NCI-H748 (cell line): ENCODE data around the gene ETV7.

ENCODE experiments used
- DNase-seq: peaks from one replicate; lab custom pipeline; 2025; ENCODE audit not compliant: unreplicated experiment; lab: John Stamatoyannopoulos, UW

The ETV7 gene

DNA sequence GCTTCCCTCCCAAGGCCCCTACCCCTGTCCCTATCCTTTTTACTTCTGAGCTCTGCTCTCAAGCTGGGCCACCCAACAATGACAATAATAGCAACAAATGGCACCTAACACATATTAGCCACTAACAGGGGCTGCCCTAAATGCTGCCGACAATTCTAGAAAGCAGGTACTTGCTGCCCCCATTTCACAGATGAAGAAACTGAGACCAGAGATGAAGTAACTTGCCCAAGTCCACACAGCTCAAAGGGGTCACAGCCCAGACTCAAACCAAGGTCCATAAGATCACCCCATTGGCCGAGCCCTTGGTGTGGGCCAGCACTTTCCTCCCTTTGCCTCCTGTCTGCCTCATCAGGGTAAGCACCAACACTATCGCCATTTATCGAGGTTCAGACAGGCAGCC, 62.8 kb downstream of the ETV7 start:
- DNase-seq = no peak

DNA sequence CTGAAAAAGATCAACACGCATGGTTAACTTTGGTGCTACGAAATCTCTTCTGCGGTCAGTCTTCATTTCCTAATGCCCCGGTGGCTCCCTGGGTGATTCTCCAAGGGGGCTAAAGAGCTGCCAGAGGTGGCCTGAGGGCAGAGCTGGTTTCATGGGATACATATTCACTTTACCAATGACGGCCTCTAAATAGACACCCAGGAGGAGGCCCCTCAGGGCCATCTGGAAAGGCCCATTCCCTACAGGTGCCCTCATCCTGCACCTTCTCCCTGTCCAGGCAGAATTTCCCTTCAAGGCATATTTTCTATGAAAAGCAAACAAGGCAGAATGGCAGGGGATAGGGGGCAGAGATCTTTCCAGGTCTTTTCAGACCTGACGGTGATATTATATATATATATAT, 63.3 kb downstream of the ETV7 start:
- no peak for DNase-seq

DNA sequence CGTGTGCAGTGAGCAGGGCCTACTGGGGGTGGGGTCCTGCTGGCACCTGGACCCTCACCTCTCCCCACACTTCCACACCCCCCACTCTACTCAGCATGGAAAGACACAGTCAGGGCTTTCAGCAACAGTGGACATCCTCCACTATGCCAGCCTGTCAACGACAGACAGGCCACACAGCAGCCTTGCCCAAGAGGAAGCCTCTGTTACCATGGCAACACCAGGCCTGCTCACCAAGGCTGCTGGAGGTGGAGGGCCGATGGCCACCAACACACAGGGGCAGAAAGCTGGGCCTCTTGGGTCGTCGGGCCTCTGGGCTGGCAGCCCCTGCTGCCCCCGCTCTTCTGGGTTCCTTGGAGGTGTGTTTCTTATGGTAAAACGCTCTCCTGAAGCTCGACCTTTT, 64.4 kb downstream of the ETV7 start:
- DNase-seq = peak; percentile 85

DNA sequence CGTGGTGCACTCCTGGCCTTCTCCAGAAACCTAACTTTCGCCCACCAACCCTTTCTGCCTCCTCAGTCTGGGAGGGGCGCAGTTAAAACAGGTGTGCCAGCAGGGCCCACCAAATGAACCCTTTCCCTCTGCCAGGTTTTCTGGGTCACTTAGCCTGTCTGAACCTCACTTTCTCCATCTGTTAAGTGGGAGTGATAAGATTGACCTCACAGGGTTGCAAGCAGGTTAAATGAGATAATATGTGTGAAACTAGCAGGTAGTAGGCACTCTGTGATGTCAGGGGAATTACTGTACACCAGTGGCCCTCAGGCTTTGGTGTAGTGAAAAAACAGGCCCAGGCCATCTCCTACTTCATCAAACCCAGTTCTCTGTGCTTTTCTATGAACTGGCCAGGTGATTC, 64.9 kb downstream of the ETV7 start:
- DNase-seq = no peak

DNA sequence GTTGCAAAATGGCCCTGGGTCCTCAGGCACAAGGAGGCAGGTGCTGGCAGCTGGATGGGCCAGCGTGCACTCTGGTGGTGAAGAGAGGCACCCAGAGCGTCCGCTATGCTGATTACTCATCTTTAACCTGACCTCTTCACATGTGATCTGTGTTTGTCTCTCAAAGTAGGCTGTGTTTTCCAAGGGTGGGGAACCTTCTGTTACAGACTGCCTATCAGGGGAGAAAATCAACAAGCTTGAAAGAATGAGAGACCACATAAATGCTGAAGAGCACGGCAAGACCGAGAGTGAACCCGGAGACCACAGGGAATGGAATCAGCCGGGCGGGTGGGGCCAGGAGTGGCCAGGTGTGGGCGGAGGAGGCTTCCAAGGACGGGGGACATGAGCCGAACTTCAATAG, 67.0 kb downstream of the ETV7 start:
- DNase-seq = peak; percentile 94

DNA sequence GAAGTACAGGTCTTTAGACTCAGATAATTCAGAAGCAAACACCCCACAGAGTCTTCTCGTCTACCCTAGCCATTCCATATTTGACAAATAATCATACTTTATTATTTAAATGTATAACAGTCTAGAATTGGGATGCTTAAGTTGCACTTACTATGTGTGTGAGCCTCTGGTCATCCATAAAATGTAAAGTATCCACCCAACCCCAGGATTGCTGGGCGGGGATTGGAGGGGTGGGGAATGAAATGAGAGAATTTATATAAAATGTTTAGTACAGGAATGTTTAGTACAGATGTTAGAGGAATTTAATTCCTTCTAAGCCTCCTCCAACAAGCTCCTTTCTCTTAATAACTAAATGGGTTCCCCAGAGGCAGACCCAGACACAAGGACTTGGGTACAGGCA, 67.6 kb downstream of the ETV7 start:
- no peak for DNase-seq

DNA sequence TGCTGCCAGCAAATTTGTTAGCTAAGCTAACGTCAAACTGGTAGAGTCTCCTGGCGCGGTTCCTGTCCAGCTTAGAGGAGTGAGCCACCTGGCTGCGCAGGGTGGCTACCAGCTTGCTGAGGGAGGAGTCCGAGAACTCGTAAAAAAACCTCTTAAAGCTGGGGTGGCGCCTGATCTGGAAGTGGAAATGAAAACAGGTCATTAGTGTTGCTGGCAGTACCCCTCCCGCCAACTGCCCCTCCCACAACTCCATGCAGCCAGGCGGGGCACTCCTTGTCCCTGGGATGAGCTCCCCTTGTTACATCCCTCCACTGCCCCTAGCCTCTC, 68.1 kb downstream of the ETV7 start:
- peak; percentile 99 for DNase-seq

DNA sequence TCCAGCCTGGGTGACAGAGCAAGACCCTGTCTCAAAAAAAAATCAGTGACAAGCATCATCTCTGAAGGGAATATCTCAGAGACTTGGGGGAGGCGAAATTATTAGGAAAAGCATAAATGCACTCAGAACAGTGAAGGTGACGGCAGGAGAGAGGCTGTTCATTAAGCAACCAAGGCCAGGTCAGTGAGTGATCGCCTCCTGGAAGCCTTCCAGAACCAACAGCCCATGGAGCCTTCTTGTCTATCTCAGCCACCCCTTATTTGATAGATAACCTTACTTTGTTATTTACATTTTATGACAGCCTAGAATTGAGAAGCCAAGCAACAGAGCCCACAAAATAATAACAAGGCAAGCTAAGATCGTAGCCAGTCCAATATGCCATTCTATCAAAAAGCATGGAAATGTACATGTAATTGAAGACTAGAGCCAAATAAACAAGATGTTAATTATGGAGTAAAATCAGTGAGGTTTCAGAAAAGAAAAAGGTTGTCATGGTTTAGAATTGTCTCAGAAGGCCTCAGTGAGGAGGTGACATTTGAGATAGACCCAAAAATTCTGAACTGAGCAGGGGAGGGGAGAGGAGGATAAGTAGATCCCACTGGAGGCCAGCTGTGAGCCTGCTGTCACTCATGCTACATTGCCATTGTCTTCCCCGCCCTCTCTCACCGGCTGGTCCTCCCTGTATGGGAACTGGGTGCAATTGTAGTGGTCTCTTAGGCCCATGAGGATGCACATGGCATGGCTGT, 68.6 kb downstream of the ETV7 start:
- DNase-seq = peak; percentile 33

DNA sequence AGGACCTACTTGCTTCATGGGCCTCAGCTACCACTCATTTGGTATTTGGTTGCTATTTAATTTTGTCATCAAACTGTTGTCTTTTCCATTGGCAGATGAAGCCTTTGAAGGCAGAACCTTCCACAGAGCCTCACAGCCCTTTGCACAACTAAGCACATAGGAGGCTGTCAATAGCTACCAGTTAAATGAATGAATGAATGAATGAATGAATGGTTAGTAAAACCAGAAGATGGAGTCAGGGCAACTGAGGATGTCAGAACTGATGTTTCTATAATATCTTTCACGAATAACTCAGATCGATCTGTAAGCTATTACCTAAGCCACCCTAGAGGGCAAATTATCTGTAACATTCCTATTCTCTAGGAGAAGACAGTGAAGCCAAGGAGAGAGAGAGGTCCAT, 69.8 kb downstream of the ETV7 start:
- no peak for DNase-seq
